Fibroblast of the aortic adventitia (primary cell): ENCODE data around the gene ACVRL1. TPM values are rescaled to one million over a fixed set of nuclear protein-coding genes. Genes with fewer than 3 reads are reported as not detected.
A peak's percentile ranks its signal among the peaks of the same experiment; 100 is the strongest.

ENCODE experiments used
- DNase-seq: peaks from one replicate; pipeline ENCODE4 v3.0.0-alpha.2; 2010; ENCODE audit warnings: low read depth
- H3K4me3 ChIP-seq: 2 replicates; pipeline ENCODE4 v1.5.1; 2011; ENCODE audit warnings: low read depth, mild to moderate bottlenecking, control low read depth, low read length, moderate library complexity
- total RNA-seq: library from RNA; depleted of rRNA; stranded (reverse); fragments of >200 nt; gene quantifications from 2 replicates; pipeline ENCODE4 v1.2.3, GENCODE V29; 2012; ENCODE audit warnings: low replicate concordance
- TF ChIP-seq, protein P1 (sequence below): IDR thresholded peaks from 2 replicates; pipeline ENCODE4 v1.5.1; 2011; ENCODE audit warnings: mild to moderate bottlenecking, low read length, control low read depth, inconsistent platforms; ENCODE audit not compliant: insufficient read depth

Gene ACVRL1
- total RNA-seq, 1 donor, result 56.5 TPM

DNA sequence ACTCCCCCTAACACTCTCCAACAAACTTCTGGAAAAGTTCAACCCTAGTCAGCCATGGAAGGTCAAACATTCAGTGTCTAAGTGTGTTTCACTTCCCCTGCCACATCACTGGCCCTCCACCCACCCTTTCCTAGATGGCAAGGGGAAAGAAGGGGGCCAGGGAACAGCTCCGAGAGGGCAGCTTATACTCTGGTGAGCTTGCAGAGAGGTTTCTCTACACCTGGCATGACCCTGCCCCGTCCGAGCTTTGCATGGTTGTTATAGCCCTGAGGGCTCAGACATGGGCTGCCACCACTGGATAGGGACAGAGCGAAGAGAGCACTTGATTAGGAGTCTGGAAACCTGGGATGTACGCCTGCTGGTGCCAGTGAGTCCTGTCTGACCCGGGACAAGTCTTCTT is 4.0 kb downstream of the ACVRL1 start:
- no peak for DNase-seq
- H3K4me3 ChIP-seq, result no peak overlapping the region
- TF ChIP-seq, protein P1, sequence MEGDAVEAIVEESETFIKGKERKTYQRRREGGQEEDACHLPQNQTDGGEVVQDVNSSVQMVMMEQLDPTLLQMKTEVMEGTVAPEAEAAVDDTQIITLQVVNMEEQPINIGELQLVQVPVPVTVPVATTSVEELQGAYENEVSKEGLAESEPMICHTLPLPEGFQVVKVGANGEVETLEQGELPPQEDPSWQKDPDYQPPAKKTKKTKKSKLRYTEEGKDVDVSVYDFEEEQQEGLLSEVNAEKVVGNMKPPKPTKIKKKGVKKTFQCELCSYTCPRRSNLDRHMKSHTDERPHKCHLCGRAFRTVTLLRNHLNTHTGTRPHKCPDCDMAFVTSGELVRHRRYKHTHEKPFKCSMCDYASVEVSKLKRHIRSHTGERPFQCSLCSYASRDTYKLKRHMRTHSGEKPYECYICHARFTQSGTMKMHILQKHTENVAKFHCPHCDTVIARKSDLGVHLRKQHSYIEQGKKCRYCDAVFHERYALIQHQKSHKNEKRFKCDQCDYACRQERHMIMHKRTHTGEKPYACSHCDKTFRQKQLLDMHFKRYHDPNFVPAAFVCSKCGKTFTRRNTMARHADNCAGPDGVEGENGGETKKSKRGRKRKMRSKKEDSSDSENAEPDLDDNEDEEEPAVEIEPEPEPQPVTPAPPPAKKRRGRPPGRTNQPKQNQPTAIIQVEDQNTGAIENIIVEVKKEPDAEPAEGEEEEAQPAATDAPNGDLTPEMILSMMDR, result no peak

DNA sequence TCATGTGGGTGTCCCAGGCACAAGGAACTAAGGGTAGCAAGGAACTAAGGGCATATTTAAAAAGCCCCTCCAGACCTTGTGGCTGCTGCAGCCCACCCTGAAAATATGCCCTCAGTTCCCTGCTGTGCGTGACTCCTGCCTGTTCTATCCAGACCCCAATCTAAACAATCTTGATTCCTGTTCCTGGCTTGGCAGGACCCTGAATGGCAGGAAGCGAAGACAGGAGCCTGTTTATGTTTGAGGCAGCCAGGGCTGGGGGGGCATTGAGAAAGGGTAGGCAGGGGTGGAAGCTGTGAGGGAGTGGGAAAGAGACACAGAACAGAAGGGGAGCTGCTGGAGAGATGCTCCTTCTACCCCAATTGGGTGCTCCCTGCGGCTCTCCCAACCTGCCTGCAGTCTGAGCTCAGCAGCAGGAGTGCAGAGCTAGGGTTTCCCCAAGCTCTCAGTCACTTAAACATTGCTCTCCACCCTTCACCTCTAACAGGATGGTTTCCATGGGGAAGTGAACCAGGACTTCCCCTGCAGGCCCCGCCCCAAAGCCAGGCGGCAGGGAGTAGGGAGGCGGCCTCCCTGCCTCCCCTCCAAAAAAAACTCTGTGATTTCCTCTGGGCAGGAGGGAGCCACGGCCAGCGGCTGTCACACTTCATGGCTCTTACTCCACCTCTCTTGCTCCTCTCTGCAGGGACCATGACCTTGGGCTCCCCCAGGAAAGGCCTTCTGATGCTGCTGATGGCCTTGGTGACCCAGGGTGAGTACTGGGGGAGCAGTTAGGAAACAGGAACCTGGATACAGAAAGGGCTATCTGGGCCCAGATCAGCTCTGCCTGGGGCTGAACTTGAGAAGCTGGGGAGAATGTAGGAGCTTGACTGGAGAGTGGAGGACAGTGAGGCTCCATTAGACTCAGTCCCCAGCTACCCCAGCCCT is 4.7 kb downstream of the ACVRL1 start:
- H3K4me3 ChIP-seq, result no peak overlapping the region
- peak; percentile 35 for DNase-seq
- TF ChIP-seq, protein P1, result no peak

DNA sequence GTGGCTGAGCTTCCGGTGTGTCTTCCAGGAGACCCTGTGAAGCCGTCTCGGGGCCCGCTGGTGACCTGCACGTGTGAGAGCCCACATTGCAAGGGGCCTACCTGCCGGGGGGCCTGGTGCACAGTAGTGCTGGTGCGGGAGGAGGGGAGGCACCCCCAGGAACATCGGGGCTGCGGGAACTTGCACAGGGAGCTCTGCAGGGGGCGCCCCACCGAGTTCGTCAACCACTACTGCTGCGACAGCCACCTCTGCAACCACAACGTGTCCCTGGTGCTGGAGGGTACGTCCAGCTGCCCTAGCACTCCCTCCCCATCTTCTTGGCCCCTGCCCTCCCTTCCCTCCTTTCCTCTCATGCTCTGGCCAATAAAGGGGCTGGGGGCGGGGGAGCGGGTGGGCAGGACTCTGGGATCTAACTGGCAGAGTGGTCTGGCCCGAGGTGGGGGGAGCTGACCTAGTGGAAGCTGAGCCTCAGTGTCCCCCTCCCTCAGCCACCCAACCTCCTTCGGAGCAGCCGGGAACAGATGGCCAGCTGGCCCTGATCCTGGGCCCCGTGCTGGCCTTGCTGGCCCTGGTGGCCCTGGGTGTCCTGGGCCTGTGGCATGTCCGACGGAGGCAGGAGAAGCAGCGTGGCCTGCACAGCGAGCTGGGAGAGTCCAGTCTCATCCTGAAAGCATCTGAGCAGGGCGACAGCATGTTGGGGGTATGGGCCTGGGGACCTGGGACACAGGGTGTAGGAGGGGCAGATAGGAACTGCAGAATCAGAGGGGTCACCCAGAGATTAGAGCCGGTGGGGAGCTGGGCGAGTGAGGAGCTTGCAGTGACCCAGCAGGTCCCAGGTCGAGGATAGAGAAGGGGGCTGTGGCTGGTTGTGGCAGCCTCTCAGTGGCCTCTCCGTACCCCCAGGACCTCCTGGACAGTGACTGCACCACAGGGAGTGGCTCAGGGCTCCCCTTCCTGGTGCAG is 6.0 kb downstream of the ACVRL1 start:
- no peak for DNase-seq
- no peak overlapping the region for H3K4me3 ChIP-seq
- TF ChIP-seq, protein P1, result no peak

DNA sequence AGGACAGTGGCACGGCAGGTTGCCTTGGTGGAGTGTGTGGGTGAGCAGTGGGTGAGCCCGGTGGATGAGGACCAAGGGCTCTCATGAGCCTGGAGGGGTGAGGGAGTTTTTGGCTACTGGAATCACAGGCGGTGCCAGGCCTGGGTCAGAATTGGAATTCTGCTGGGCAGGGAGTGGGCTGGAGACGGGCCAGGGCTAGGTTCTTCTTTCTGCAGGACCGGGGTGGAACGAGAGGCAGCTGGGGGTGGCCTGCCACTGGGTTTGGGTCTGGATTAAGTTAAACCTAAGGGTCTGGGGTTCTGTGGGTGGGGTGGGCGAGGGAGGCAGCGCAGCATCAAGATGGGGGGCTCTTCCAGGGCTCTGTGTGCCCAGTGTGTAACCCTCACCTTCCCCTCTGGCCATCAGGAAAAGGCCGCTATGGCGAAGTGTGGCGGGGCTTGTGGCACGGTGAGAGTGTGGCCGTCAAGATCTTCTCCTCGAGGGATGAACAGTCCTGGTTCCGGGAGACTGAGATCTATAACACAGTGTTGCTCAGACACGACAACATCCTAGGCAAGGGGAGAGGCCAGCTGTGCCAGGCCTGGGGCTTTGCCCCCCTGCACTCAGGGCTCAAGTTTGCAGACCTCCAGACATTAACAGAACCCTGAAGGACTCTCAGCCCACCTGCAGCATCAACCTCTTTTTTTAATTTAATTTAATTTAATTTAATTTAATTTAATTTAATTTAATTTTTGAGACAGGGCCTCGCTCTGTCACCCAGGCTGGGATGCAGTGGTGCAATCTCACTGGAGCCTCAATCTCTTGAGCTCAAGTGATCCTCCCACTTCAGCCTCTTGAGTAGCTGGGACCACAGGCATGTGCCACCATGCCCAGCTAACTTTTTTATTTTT is 7.0 kb downstream of the ACVRL1 start:
- TF ChIP-seq, protein P1, result no peak
- no peak overlapping the region for H3K4me3 ChIP-seq
- DNase-seq, result no peak

DNA sequence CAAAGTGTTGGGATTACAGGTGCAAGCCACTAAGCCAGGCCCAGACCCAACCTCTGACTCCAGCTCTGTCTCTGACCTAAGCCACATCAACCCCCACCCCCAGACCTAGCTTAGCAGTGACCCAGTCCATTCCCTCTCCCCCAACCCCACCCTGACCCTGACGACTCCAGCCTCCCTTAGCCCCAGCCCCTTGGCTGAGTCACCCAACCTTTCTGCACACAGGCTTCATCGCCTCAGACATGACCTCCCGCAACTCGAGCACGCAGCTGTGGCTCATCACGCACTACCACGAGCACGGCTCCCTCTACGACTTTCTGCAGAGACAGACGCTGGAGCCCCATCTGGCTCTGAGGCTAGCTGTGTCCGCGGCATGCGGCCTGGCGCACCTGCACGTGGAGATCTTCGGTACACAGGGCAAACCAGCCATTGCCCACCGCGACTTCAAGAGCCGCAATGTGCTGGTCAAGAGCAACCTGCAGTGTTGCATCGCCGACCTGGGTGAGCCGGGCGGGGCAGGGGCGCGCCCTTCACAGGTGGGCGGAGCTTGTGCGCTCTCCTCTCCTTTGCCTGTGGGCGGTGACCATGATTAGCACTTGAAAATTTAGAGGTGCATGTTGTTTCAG is 7.8 kb downstream of the ACVRL1 start:
- TF ChIP-seq, protein P1, result no peak
- no peak for DNase-seq
- H3K4me3 ChIP-seq, result no peak overlapping the region

DNA sequence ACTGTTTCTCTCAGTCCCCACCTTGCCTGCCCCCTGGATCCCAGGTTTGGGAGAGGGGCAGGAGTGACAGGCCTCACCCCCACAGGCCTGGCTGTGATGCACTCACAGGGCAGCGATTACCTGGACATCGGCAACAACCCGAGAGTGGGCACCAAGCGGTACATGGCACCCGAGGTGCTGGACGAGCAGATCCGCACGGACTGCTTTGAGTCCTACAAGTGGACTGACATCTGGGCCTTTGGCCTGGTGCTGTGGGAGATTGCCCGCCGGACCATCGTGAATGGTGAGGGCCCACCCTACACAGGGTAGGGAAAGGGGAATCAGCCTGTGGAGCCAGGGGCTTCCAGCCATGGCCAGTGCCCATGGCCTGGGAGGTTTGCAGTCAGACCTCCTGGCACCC is 8.6 kb downstream of the ACVRL1 start:
- H3K4me3 ChIP-seq, result no peak overlapping the region
- DNase-seq, result no peak
- TF ChIP-seq, protein P1, result no peak
